Transverse colon (tissue), 4 donors: ENCODE data around the gene LRR1.

Experiments used
- CTCF ChIP-seq, 5 experiments: fragments of 200-600 bp in 3 of 5; fragments of 450-650 bp in 2 of 5; sonication (generic) in 3 of 5; IDR thresholded peaks; 1 replicate in 2 of 5; 2 replicates in 3 of 5; pipeline ENCODE4 v1.5.1; 2016 to 2017; ENCODE audit warnings: antibody characterized with exemption in 5 of 5, inconsistent platforms in 3 of 5, mild to moderate bottlenecking in 2 of 5, moderate library complexity in 1 of 5
- EP300 ChIP-seq: sonication (generic); formaldehyde crosslinking; IDR thresholded peaks from one replicate; pipeline ENCODE4 v1.6.1; 2017; ENCODE audit warnings: antibody characterized with exemption, low read depth
- POLR2A ChIP-seq: fragments of 450-650 bp; IDR thresholded peaks from one replicate; pipeline ENCODE4 v1.6.1; 2016; ENCODE audit warnings: antibody characterized with exemption, mild to moderate bottlenecking, moderate library complexity
- POLR2AphosphoS5 ChIP-seq, 3 donors: sonication (generic); formaldehyde crosslinking; IDR thresholded peaks; one replicate each; pipeline ENCODE4 v1.6.1; 2016; ENCODE audit warnings: antibody characterized with exemption in 3 of 3

GRCh38 chr14:49634547-49635334 lies 36.0 kb downstream of the LRR1 start, which contains the start of gene DNAAF2:
- TF ChIP-seq CTCF (IDR thresholded peaks at IDR 0.05): no peak
- TF ChIP-seq POLR2AphosphoS5 (IDR thresholded peaks at IDR 0.05): no peak
- TF ChIP-seq EP300: no peak
- no peak for TF ChIP-seq POLR2A
